ENCODE results near the gene HTR1E. TPM values are rescaled to one million over a fixed set of nuclear protein-coding genes. Genes with fewer than 3 reads are reported as not detected.

HTR1E gene
- total and polyA plus RNA-seq, 2 of the 8 experiments (the other 6 are each of a cell fraction or from before 2014, with no cell fraction given): 0.09 TPM; not detected in 1

DNA sequence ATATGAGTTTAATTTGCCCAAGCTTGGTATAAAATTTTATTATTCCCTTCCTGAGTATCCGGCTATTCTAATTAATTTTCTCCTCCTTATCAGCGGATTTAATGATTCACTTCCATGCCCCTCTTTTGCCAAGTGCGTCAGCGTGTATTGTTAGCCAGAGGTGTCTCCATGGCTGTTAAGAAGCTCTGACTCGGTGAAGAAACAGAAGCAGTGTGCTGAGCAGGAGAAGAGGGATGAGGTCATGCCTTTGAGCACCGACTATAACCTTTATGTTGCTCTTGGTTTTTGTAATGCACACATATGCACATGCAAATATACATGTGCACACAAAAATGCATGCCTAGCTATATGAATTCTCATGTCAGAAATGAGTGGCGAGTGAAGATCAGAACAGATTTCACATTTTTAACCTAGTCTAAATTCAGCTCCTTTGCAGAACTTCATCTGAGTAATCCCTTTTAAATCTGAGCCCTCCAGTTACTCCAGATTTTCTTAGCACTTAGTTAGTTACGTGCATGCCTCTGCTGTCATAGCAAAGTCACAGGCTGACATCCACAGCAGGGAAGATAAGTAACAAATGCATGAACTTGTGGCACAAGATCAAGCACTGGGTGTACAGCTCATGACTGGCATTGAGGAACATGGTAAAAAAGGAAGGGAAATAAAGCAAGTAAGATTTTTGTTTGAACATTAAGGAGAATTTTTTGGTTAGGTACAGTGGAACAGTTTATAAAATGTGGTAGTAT lies 24.3 kb downstream of the HTR1E start:
- peak overlapping the region; percentile 49 for H3K4ac ChIP-seq (replicated peaks; ENCODE audit: insufficient read length, low read depth, low read length)
- H3K27me3 ChIP-seq (replicated peaks in 1 of 4; ENCODE audit: control insufficient read depth in 3 of 4, extremely low read depth in 1 of 4, insufficient read depth in 3 of 4, low read length in 3 of 4): peaks cover 0 to 1% (median 0%) of the 10 kb centered on the region in 4 experiments; a peak in 1 of 7 replicates
- peak overlapping the region in 1 of 4 experiments; percentile 10; a peak in 1 of 7 replicates for H3K9ac ChIP-seq (replicated peaks in 1 of 4; ENCODE audit: extremely low read depth in 1 of 4, low read depth in 3 of 4, low read length in 3 of 4)
- H2BK15ac ChIP-seq (ENCODE audit: low read length): no peak overlapping the region
- H4K8ac ChIP-seq (ENCODE audit: extremely low read depth, insufficient read depth, low read length): no peak overlapping the region
- H3K9me3 ChIP-seq (ENCODE audit: insufficient read depth in 2 of 2, low read depth in 1 of 2, low read length in 1 of 2): no peaks in the 10 kb centered on the region
- H2BK5ac ChIP-seq (ENCODE audit: low read depth, low read length): no peak overlapping the region
- 92% methylated on average over 8 of the region's 8 CpGs; no CpG with 5 or more reads in 1 of the 2 experiments for WGBS, 2 experiments (ENCODE audit: extremely low coverage in 1 of 2, insufficient coverage in 1 of 2, insufficient read length in 1 of 2, insufficient replicate concordance in 2 of 2, low coverage in 1 of 2, low lambda C conversion rate in 2 of 2, missing lambda C conversion rate in 1 of 2)
- H3K36me3 ChIP-seq (ENCODE audit: control insufficient read depth in 2 of 4, insufficient read depth in 4 of 4, low read length in 3 of 4): no peaks in the 10 kb centered on the region
- H3K4me1 ChIP-seq (replicated peaks in 1 of 4; ENCODE audit: control insufficient read depth in 3 of 4, insufficient read depth in 4 of 4, low read length in 3 of 4): no peaks in the 10 kb centered on the region
- no peak overlapping the region for H2AFZ ChIP-seq (ENCODE audit: low read length)
- H3K18ac ChIP-seq (ENCODE audit: extremely low read depth, low read length): no peak overlapping the region
- no peak overlapping the region for H4K91ac ChIP-seq (replicated peaks; ENCODE audit: insufficient read length, low read length)
- H3K14ac ChIP-seq (ENCODE audit: insufficient read length): no peak overlapping the region
- no peak overlapping the region for H2BK12ac ChIP-seq (ENCODE audit: low read depth, low read length)
- H3K27ac ChIP-seq (ENCODE audit: low read depth, low read length): no peak overlapping the region
- no peak overlapping the region for H3K23ac ChIP-seq (ENCODE audit: insufficient read length)
- ChIA-PET POLR2A (ENCODE audit: partially characterized antibody) (no interaction called here), CTCF (ENCODE audit: partially characterized antibody) (no interaction called here)
- no peaks in the 10 kb centered on the region for H4K20me1 ChIP-seq (replicated peaks in 1 of 2; ENCODE audit: control insufficient read depth in 1 of 2, insufficient read depth in 2 of 2, low read length in 2 of 2)
- no peak overlapping the region for H4K5ac ChIP-seq (ENCODE audit: insufficient read length, low read depth, low read length)
- no peak for FAIRE-seq
- H3K79me1 ChIP-seq (ENCODE audit: low read depth, low read length): no peaks in the 10 kb centered on the region
- no peak overlapping the region for H2BK20ac ChIP-seq (ENCODE audit: low read length)
- no peak overlapping the region for H3K56ac ChIP-seq (replicated peaks; ENCODE audit: insufficient read length, low read depth, low read length)
- H3K4me3 ChIP-seq (ENCODE audit: extremely low read depth in 1 of 4, insufficient read depth in 2 of 4, low read depth in 3 of 4, low read length in 4 of 4): no peak overlapping the region
- no peak overlapping the region for H2BK120ac ChIP-seq (replicated peaks; ENCODE audit: low read depth, low read length)
- H3K23me2 ChIP-seq (ENCODE audit: low read depth, low read length): no peaks in the 10 kb centered on the region
- no peak overlapping the region for H2AK5ac ChIP-seq (ENCODE audit: low read depth, low read length)
- no peak for DNase-seq (ENCODE audit: low read depth in 1 of 2, low spot score in 2 of 2)
- H3K4me2 ChIP-seq (ENCODE audit: insufficient read depth in 1 of 2, low read depth in 2 of 2, low read length in 2 of 2): no peak overlapping the region
- no peaks in the 10 kb centered on the region for H3K79me2 ChIP-seq (ENCODE audit: control insufficient read depth in 1 of 2, insufficient read depth in 2 of 2, low read length in 2 of 2)
- TF ChIP-seq POU5F1 (IDR thresholded peaks at IDR 0.05; ENCODE audit: low read depth, low read length): no peak
- no peak for TF ChIP-seq POLR2A (IDR thresholded peaks at IDR 0.05; ENCODE audit: control extremely low read depth in 1 of 2, low read depth in 2 of 2, low read length in 2 of 2)
- no peak for TF ChIP-seq GTF2F1 (IDR thresholded peaks at IDR 0.05; ENCODE audit: borderline replicate concordance, low read depth, low read length)
- no peak for TF ChIP-seq KDM1A (IDR thresholded peaks at IDR 0.05; ENCODE audit: borderline replicate concordance, low read length)
- no peak for TF ChIP-seq BRCA1 (IDR thresholded peaks at IDR 0.05; ENCODE audit: low read depth, low read length)
- TF ChIP-seq EGR1 (IDR thresholded peaks at IDR 0.05; ENCODE audit: borderline replicate concordance, low read depth, low read length): no peak
- no peak for TF ChIP-seq RAD21 (IDR thresholded peaks at IDR 0.05 in 1 of 2, conservative IDR thresholded peaks at IDR 0.05 in 1 of 2; ENCODE audit: low read depth in 2 of 2, low read length in 2 of 2)
- no peak for TF ChIP-seq SP2 (IDR thresholded peaks at IDR 0.05; ENCODE audit: low read length)
- TF ChIP-seq TAF7 (optimal IDR thresholded peaks at IDR 0.05; ENCODE audit: borderline replicate concordance, low read depth, low read length): no peak
- TF ChIP-seq, protein P1, sequence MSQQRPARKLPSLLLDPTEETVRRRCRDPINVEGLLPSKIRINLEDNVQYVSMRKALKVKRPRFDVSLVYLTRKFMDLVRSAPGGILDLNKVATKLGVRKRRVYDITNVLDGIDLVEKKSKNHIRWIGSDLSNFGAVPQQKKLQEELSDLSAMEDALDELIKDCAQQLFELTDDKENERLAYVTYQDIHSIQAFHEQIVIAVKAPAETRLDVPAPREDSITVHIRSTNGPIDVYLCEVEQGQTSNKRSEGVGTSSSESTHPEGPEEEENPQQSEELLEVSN (IDR thresholded peaks at IDR 0.05): no peak
- no peak for TF ChIP-seq SIRT6 (IDR thresholded peaks at IDR 0.05; ENCODE audit: low read length)
- TF ChIP-seq TBP (IDR thresholded peaks at IDR 0.05; ENCODE audit: low read depth, low read length): no peak
- TF ChIP-seq SUZ12 (IDR thresholded peaks at IDR 0.05; ENCODE audit: low read length): no peak
